ENCODE results near the gene AXIN1.
"Not testable (repeated sequence)": the region's sequence is repeated elsewhere in the genome, so short reads cannot be mapped to it uniquely, and the experiment has no call there.

The AXIN1 gene

GRCh38 chr16:381789-382717 is 29.5 kb upstream of the AXIN1 start, which contains the start of gene PGAP6:
Gene PGAP6 (minus strand): TSS chr16:381978. CDS start chr16:381821, 157 bp downstream.
- peak; percentile 96 for DNase-seq (ENCODE audit: low spot score)

GRCh38 chr16:381012-381788 is 28.7 kb upstream of the AXIN1 start:
- peak; percentile 42 for DNase-seq (ENCODE audit: low spot score)

GRCh38 chr16:380762-381011 is 28.2 kb upstream of the AXIN1 start:
- peak; percentile 39 for DNase-seq (ENCODE audit: low spot score)

- no peak for DNase-seq (ENCODE audit: low spot score)
Measured at GRCh38 chr16:379961-380761, 27.6 kb upstream of the AXIN1 start.

- DNase-seq (ENCODE audit: low spot score): no peak
Measured at GRCh38 chr16:379183-379960, 26.8 kb upstream of the AXIN1 start.

GRCh38 chr16:378821-379182 is 26.3 kb upstream of the AXIN1 start:
- no peak for DNase-seq (ENCODE audit: low spot score)

- DNase-seq (ENCODE audit: low spot score): not testable (repeated sequence)
Measured at GRCh38 chr16:378113-378820, 25.7 kb upstream of the AXIN1 start.

GRCh38 chr16:377419-377951 is 25.0 kb upstream of the AXIN1 start:
- no peak for DNase-seq (ENCODE audit: low spot score)

GRCh38 chr16:376817-377418 is 24.4 kb upstream of the AXIN1 start:
- DNase-seq (ENCODE audit: low spot score): no peak

GRCh38 chr16:375927-376816 is 23.6 kb upstream of the AXIN1 start:
- DNase-seq (ENCODE audit: low spot score): no peak

- DNase-seq (ENCODE audit: low spot score): no peak
Measured at GRCh38 chr16:375212-375611, 22.7 kb upstream of the AXIN1 start.

- DNase-seq (ENCODE audit: low spot score): no peak
Measured at GRCh38 chr16:374616-374926, 22.0 kb upstream of the AXIN1 start.

- DNase-seq (ENCODE audit: low spot score): no peak
Measured at GRCh38 chr16:373848-374615, 21.5 kb upstream of the AXIN1 start.

GRCh38 chr16:373020-373598 is 20.6 kb upstream of the AXIN1 start:
- no peak for DNase-seq (ENCODE audit: low spot score)

- DNase-seq (ENCODE audit: low spot score): no peak
Measured at GRCh38 chr16:372302-372983, 19.9 kb upstream of the AXIN1 start.

GRCh38 chr16:371515-372301 is 19.2 kb upstream of the AXIN1 start:
- no peak for DNase-seq (ENCODE audit: low spot score)

GRCh38 chr16:370979-371514 is 18.5 kb upstream of the AXIN1 start:
- DNase-seq (ENCODE audit: low spot score): no peak
